ENCODE data around the gene POLR2L.

The POLR2L gene

GRCh38 chr11:794766-795633 lies 47.3 kb downstream of the POLR2L start:
- DNase-seq (ENCODE audit: low read depth in 3 of 3): no peak

- no peak for DNase-seq (ENCODE audit: low read depth in 3 of 3)
Measured at GRCh38 chr11:794013-794765, 48.1 kb downstream of the POLR2L start.

GRCh38 chr11:793556-793955 lies 48.8 kb downstream of the POLR2L start:
- no peak for DNase-seq (ENCODE audit: low read depth in 3 of 3)

DNA sequence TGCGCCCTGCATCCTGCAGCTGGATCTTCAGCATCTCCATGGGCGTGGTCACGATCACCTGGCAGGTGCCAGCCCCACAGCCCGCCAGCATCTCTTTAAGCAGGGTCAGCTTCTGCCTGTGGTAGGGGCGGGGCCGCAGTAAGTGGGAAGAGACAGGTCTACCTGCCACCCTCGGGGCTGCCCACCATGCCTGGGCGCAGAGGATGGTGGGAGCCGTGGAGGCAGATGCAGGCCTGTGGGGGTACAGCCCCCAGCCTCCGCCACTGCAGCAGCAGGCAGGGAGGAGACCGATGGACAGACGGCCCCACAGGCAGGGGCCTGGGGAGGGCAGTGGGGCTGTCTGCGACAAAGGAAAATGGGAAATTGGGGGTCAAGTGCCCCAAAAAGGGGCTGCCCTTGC lies 49.5 kb downstream of the POLR2L start:
- no peak for DNase-seq (ENCODE audit: low read depth in 3 of 3)

- DNase-seq (ENCODE audit: low read depth in 3 of 3): no peak
Measured at GRCh38 chr11:792535-792821, 49.9 kb downstream of the POLR2L start.

DNA sequence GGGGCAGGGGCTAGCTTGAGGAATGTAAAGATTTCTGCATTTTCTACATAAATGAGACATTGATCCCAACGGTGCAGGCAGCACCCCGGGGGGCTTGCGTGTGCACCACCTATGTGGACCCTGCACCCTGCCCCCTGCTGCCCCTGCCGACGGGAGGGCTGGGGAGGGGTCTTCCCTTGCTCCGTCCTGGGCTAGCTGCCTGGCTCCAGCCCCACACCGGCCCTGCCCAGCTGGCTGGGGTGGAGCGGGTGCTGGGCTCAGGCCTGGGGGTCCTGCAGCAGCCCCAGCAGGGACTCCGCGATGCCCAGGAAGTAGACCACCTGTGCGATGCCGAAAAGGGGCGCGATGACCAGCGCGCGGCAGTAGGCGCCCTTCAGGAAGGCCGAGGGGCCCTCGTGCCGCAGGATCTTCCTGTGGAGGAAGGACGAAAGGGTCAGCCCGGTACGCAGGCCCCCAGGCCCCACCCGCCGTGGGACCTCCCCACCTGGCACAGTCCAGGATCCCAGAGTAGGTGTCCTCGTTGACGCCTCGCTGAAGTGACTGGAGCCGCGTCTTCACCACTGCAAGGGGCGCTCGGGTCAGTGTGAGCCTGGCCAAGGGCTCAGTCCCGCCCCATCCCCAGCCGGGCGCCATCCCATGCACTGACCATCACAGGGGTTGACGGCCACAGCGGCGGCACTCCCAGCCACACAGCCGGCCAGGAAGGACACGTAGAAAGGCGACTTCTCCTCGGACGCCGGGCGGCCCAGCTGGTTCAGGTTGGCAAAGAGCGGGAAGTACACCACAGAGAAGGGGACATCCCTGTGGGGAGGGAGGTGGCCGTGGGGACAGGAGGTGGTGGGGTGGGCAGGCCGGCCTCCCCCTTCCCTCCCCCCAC lies 50.4 kb downstream of the POLR2L start:
- no peak for DNase-seq (ENCODE audit: low read depth in 3 of 3)

- no peak for DNase-seq (ENCODE audit: low read depth in 3 of 3)
Measured at GRCh38 chr11:790721-791564, 51.4 kb downstream of the POLR2L start.

DNA sequence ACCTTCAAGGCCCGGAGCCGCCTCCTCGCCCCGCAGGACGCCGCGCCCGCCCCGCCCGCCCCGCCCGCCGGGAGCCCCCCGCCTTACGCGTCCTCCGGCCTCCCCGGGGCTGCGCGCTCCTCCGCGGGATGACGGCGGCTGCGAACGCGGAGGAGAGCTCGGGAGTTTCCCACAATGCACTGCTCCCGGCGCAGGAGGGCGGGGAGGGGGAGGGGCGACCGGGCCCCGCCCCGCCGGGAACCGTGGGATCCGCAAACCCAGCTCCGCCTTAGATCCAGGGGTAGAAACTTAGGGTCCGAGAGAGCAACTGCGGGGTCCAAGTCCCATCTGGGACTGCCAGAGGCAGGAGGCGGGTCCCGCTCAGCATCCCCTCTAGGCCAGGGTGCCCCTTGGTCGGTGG lies 52.4 kb downstream of the POLR2L start, which contains the start of gene CEND1:
Gene CEND1, minus strand, starts transcription at position 148 of the 400 bp plus-strand sequence. CDS start 1,514 bp downstream, outside the sequence.
- peak in 1 of 3 donors; percentile 63 for DNase-seq (ENCODE audit: low read depth in 3 of 3)
